Measurements from ENCODE around the gene RXFP4. TPM values are rescaled to one million over a fixed set of nuclear protein-coding genes. Genes with fewer than 3 reads are reported as not detected.

Gene RXFP4
- total RNA-seq, 4 donors from 2014 or later = not detected

DNA sequence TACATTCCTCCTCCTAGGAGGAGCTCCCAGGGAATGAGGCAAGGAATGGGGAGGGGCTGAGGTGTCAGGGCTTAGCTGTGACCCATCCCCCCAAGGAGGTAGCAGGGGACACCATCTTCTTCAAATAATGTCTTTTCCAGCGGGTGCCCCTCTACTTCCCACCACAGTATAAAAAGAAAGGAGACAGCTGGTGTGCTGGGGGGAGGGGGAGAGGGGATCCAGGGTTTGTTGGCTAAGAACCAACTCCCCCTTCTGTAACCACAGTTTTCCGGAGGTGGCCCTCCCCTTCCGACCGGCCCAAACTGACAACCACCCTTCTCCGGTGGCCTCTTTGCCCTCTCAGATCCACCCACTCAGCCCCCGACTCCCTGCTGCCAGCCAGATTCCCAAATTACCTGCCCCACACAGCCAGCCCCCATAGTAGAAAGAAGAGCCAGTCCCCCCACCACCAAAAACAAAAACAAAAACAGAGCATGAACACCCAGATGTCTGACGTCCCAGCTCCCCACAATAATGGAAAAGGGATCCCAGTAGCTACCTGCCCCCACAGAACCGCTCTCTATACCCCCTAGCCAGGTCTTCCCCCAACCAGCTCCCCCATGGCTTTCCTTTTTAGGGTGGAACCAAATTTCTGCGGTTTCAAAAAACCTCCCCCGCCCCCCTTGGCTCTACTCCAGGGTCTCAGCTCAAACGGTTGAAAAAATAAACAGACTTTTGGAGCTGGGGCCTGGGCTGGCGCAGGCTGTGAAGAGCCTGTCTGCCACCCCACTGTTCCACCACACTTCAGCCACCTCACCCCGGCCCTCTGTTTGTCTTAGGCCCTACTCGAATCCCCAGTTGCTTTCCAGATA is 34.8 kb downstream of the RXFP4 start:
- no peak for TF ChIP-seq EP300 (IDR thresholded peaks at IDR 0.05)
- TF ChIP-seq POLR2AphosphoS5 (IDR thresholded peaks at IDR 0.05) = peak in 1 of 2 donors; percentile 60
- TF ChIP-seq POLR2A (IDR thresholded peaks at IDR 0.05; ENCODE audit: low read depth) = no peak
- TF ChIP-seq, protein P1, sequence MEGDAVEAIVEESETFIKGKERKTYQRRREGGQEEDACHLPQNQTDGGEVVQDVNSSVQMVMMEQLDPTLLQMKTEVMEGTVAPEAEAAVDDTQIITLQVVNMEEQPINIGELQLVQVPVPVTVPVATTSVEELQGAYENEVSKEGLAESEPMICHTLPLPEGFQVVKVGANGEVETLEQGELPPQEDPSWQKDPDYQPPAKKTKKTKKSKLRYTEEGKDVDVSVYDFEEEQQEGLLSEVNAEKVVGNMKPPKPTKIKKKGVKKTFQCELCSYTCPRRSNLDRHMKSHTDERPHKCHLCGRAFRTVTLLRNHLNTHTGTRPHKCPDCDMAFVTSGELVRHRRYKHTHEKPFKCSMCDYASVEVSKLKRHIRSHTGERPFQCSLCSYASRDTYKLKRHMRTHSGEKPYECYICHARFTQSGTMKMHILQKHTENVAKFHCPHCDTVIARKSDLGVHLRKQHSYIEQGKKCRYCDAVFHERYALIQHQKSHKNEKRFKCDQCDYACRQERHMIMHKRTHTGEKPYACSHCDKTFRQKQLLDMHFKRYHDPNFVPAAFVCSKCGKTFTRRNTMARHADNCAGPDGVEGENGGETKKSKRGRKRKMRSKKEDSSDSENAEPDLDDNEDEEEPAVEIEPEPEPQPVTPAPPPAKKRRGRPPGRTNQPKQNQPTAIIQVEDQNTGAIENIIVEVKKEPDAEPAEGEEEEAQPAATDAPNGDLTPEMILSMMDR (IDR thresholded peaks at IDR 0.05) = no peak
- H3K9me3 ChIP-seq = no peaks in the 10 kb centered on the region
- DNase-seq (ENCODE audit: extremely low spot score) = no peak
- H3K36me3 ChIP-seq = peaks cover 0 to 16% (median 2%) of the 10 kb centered on the region in 4 donors
- H3K27ac ChIP-seq (replicated peaks in 1 of 4) = peak overlapping the region; percentile 97
- 2% methylated on average over 14 of the region's 14 CpGs for WGBS
- peak overlapping the region; percentile 84 to 90 (median 87) for H3K4me3 ChIP-seq
- intact Hi-C loops (cut with DNase I) = no loop called here
- peaks cover 79 to 91% (median 89%) of the 10 kb centered on the region in 4 donors for H3K4me1 ChIP-seq
- no peaks in the 10 kb centered on the region for H3K27me3 ChIP-seq

GRCh38 chr1:155976913-155977689 is 35.7 kb downstream of the RXFP4 start:
- TF ChIP-seq POLR2AphosphoS5 (IDR thresholded peaks at IDR 0.05) (no peak), EP300 (IDR thresholded peaks at IDR 0.05) (no peak), POLR2A (IDR thresholded peaks at IDR 0.05; ENCODE audit: low read depth) (no peak)
- TF ChIP-seq, protein P1 (IDR thresholded peaks at IDR 0.05) = no peak
- peaks cover 0 to 13% (median under 1%) of the 10 kb centered on the region in 4 donors for H3K36me3 ChIP-seq
- no peaks in the 10 kb centered on the region for H3K9me3 ChIP-seq
- intact Hi-C loops (cut with DNase I) = no loop called here
- H3K27ac ChIP-seq (replicated peaks in 1 of 4) = peak overlapping the region; percentile 97
- H3K27me3 ChIP-seq = no peaks in the 10 kb centered on the region
- WGBS = 2% methylated on average over 5 of the region's 5 CpGs
- DNase-seq (ENCODE audit: extremely low spot score) = no peak
- peak overlapping the region; percentile 84 to 90 (median 87) for H3K4me3 ChIP-seq
- H3K4me1 ChIP-seq = peaks cover 77 to 91% (median 89%) of the 10 kb centered on the region in 4 donors

DNA sequence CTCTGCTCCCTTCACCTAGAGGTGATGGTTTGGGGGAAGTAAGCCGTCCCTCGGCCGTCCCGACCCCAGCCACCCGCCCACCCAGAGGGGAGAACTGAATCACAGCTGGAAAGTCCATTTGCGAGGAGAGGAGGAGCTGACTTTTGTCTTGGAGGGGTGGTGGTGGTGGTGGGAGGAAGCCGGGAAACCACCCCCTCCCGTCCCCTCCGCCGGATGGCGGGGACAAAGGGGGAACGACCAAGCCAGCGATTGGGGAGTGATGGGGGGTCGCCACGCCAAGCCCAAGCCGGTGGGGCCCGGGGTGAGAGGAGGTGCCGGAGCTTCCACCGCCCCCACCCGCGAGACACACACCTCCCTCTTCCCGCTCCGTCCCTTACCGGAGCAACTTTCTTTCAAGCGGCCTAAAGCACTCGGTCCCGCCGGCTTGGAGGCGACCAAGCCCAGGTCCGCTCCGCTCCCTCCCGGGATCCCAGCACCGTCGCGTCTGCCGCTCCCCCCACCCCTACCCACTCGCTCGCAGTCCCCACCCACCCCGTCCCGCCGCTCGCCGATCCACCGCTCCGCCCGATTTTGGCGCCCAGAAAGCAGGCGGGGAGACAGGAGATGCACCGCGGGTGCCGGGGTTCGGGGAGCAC is 36.4 kb downstream of the RXFP4 start:
- Histone ChIP-seq H3K27ac (replicated peaks in 1 of 4) (peak overlapping the region; percentile 97), H3K9me3 (no peaks in the 10 kb centered on the region), H3K27me3 (no peaks in the 10 kb centered on the region), H3K36me3 (peaks cover 0 to 7% (median 0%) of the 10 kb centered on the region in 4 donors), H3K4me3 (peak overlapping the region; percentile 84 to 90 (median 87)), H3K4me1 (peaks cover 76 to 91% (median 89%) of the 10 kb centered on the region in 4 donors)
- no peak for DNase-seq (ENCODE audit: extremely low spot score)
- under 1% methylated on average over 13 of the region's 52 CpGs for WGBS
- TF ChIP-seq, protein P1 (IDR thresholded peaks at IDR 0.05) = no peak
- TF ChIP-seq POLR2AphosphoS5 (IDR thresholded peaks at IDR 0.05) (no peak), EP300 (IDR thresholded peaks at IDR 0.05) (no peak), POLR2A (IDR thresholded peaks at IDR 0.05; ENCODE audit: low read depth) (no peak)
- intact Hi-C loops (cut with DNase I) = no loop called here

- intact Hi-C loops (cut with DNase I) = no loop called here
- peak; percentile 96 for DNase-seq (ENCODE audit: extremely low spot score)
- Histone ChIP-seq H3K27me3 (no peaks in the 10 kb centered on the region), H3K36me3 (peaks cover 0 to 5% (median 0%) of the 10 kb centered on the region in 4 donors), H3K4me3 (peak within 1 kb of the TSS; percentile 84 to 90 (median 87)), H3K9me3 (no peaks in the 10 kb centered on the region), H3K27ac (replicated peaks in 1 of 4) (peak within 1 kb of the TSS; percentile 97), H3K4me1 (peaks cover 75 to 91% (median 89%) of the 10 kb centered on the region in 4 donors)
- under 1% methylated on average over 17 of the region's 52 CpGs for WGBS
- TF ChIP-seq POLR2A (IDR thresholded peaks at IDR 0.05; ENCODE audit: low read depth) = peak; percentile 19
- TF ChIP-seq POLR2AphosphoS5 (IDR thresholded peaks at IDR 0.05) = peak; percentile 69 to 83
- no peak for TF ChIP-seq EP300 (IDR thresholded peaks at IDR 0.05)
- TF ChIP-seq, protein P1 (IDR thresholded peaks at IDR 0.05) = peak in 1 of 3 experiments; percentile 7
These were observed 37.0 kb downstream of the RXFP4 start, which contains the start of gene ARHGEF2 for GRCh38 chr1:155978325-155978972. ARHGEF2 (minus strand) TSS chr1:155978547; CDS start chr1:155978427, 120 bp downstream.
